PC-9 (cell line): Measurements from ENCODE around the gene FOXO3.

ENCODE experiments used
- EZH2 ChIP-seq: fragments of 200-600 bp; sonication (generic); IDR thresholded peaks from 2 replicates; pipeline ENCODE4 v1.8.0; 2017; ENCODE audit warnings: antibody characterized with exemption, low read depth
- TF ChIP-seq, protein P1 (sequence below): fragments of 200-600 bp; sonication (generic); conservative IDR thresholded peaks from 2 replicates; pipeline ENCODE4 v1.6.1; 2017; ENCODE audit warnings: mixed run types, antibody characterized with exemption, mild to moderate bottlenecking, moderate library complexity

DNA sequence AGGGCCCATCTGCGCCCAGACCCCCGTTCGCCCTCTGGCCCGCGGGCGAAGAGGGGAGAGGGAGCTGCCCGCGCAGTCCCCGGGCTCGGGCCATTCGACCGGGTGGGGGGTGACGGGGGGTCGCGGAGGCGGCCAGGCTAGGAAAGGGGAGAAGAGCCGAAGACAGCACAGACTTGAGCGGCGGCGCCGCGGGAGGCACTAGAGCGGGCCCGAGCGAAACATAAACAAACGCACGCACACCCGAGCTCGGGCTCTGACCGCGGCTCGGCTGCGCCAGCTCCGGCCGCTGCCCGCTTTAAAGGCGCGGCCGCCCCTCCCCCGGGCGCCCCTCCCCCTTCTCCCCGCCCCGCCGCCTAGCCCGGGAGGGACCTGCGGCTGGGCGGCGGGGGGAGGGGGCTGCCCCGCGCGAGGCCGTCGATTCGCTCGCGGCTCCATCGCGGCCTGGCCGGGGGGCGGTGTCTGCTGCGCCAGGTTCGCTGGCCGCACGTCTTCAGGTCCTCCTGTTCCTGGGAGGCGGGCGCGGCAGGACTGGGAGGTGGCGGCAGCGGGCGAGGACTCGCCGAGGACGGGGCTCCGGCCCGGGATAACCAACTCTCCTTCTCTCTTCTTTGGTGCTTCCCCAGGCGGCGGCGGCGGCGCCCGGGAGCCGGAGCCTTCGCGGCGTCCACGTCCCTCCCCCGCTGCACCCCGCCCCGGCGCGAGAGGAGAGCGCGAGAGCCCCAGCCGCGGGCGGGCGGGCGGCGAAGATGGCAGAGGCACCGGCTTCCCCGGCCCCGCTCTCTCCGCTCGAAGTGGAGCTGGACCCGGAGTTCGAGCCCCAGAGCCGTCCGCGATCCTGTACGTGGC lies at the start of gene FOXO3:
- TF ChIP-seq, protein P1, sequence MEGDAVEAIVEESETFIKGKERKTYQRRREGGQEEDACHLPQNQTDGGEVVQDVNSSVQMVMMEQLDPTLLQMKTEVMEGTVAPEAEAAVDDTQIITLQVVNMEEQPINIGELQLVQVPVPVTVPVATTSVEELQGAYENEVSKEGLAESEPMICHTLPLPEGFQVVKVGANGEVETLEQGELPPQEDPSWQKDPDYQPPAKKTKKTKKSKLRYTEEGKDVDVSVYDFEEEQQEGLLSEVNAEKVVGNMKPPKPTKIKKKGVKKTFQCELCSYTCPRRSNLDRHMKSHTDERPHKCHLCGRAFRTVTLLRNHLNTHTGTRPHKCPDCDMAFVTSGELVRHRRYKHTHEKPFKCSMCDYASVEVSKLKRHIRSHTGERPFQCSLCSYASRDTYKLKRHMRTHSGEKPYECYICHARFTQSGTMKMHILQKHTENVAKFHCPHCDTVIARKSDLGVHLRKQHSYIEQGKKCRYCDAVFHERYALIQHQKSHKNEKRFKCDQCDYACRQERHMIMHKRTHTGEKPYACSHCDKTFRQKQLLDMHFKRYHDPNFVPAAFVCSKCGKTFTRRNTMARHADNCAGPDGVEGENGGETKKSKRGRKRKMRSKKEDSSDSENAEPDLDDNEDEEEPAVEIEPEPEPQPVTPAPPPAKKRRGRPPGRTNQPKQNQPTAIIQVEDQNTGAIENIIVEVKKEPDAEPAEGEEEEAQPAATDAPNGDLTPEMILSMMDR, result no peak
- no peak for TF ChIP-seq EZH2
